Gastroesophageal sphincter (tissue), 4 donors: ENCODE results near the gene PRDM15. TPM values are rescaled to one million over a fixed set of nuclear protein-coding genes. Genes with fewer than 3 reads are reported as not detected.

Source experiments
- ATAC-seq: fragments of 150-250 bp; one replicate; pipeline ENCODE4 v1.9.1; 2016; ENCODE audit warnings: mild to moderate bottlenecking, moderate library complexity
- H3K27ac ChIP-seq, 4 donors: fragments of 200-600 bp; sonication (generic) in 3 of 4; 1 replicate in 3 of 4; 2 replicates in 1 of 4; pipeline ENCODE4 v1.5.1; 2016 to 2019
- H3K27me3 ChIP-seq: fragments of 200-600 bp; sonication (generic); one replicate; pipeline ENCODE4 v1.5.1; 2019
- H3K36me3 ChIP-seq, 2 donors: fragments of 200-600 bp; sonication (generic); one replicate each; pipeline ENCODE4 v1.5.1; 2019; ENCODE audit warnings: control low read depth in 1 of 2
- H3K4me1 ChIP-seq, 3 donors: fragments of 200-600 bp; sonication (generic); 1 replicate in 2 of 3; 2 replicates in 1 of 3; pipeline ENCODE4 v1.5.1; 2016 to 2019; ENCODE audit warnings: control low read depth in 2 of 3
- H3K4me3 ChIP-seq, 2 donors: fragments of 200-600 bp; sonication (generic); one replicate each; pipeline ENCODE4 v1.5.1; 2019; ENCODE audit warnings: mild to moderate bottlenecking in 1 of 2, moderate library complexity in 1 of 2
- H3K9me3 ChIP-seq, 3 donors: fragments of 200-600 bp; sonication (generic); one replicate each; pipeline ENCODE4 v1.5.1; 2017 to 2019; ENCODE audit warnings: control low read depth in 2 of 3
- EP300 ChIP-seq: sonication (generic); formaldehyde crosslinking; IDR thresholded peaks from one replicate; pipeline ENCODE4 v1.6.1; 2017; ENCODE audit warnings: antibody characterized with exemption, mild to moderate bottlenecking
- POLR2A ChIP-seq, 2 donors: fragments of 450-650 bp; IDR thresholded peaks; one replicate each; pipeline ENCODE4 v1.6.1; 2017; ENCODE audit warnings: antibody characterized with exemption in 2 of 2, mild to moderate bottlenecking in 2 of 2, moderate library complexity in 1 of 2
- POLR2AphosphoS5 ChIP-seq: sonication (generic); formaldehyde crosslinking; IDR thresholded peaks from one replicate; pipeline ENCODE4 v1.6.1; 2017; ENCODE audit warnings: antibody characterized with exemption
- WGBS, 2 donors: methylation state at CpG; one replicate each; pipeline ENCODE4 v1.1.5; 2018; ENCODE audit warnings: low coverage in 1 of 2; 5-methylcytosine and 5-hydroxymethylcytosine counted together
- total RNA-seq, 4 donors: library from RNA; depleted of rRNA; stranded (reverse); fragments of >200 nt; gene quantifications; one replicate each; pipeline ENCODE4 v1.1.0, GENCODE V29; 2016
- TF ChIP-seq, protein P1 (sequence below), 4 experiments: fragments of 200-600 bp in 2 of 4; fragments of 450-650 bp in 2 of 4; sonication (generic) in 1 of 4; IDR thresholded peaks; one replicate each; pipeline ENCODE4 v1.5.1; 2017 to 2019; ENCODE audit warnings: antibody characterized with exemption in 4 of 4, mild to moderate bottlenecking in 2 of 4, moderate library complexity in 2 of 4

Gene PRDM15
- total RNA-seq, 4 donors from 2014 or later, result 2.9 to 8.2 (median 7.2) TPM

- Histone ChIP-seq H3K27me3 (no peaks in the 10 kb centered on the region), H3K9me3 (no peaks in the 10 kb centered on the region), H3K4me1 (peaks cover 0 to 6% (median 0%) of the 10 kb centered on the region in 3 donors), H3K27ac (no peak overlapping the region), H3K4me3 (no peak overlapping the region), H3K36me3 (peaks cover 0 to 89% of the 10 kb centered on the region in 2 donors)
- WGBS, 2 donors, result 91% methylated on average over 3 of the region's 17 CpGs; no CpG with 5 or more reads in 1 of the 2 donors
- TF ChIP-seq, protein P1, sequence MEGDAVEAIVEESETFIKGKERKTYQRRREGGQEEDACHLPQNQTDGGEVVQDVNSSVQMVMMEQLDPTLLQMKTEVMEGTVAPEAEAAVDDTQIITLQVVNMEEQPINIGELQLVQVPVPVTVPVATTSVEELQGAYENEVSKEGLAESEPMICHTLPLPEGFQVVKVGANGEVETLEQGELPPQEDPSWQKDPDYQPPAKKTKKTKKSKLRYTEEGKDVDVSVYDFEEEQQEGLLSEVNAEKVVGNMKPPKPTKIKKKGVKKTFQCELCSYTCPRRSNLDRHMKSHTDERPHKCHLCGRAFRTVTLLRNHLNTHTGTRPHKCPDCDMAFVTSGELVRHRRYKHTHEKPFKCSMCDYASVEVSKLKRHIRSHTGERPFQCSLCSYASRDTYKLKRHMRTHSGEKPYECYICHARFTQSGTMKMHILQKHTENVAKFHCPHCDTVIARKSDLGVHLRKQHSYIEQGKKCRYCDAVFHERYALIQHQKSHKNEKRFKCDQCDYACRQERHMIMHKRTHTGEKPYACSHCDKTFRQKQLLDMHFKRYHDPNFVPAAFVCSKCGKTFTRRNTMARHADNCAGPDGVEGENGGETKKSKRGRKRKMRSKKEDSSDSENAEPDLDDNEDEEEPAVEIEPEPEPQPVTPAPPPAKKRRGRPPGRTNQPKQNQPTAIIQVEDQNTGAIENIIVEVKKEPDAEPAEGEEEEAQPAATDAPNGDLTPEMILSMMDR (IDR thresholded peaks at IDR 0.05), result no peak
- TF ChIP-seq POLR2AphosphoS5 (no peak), EP300 (no peak), POLR2A (IDR thresholded peaks at IDR 0.05) (no peak)
- no peak for ATAC-seq
These were observed 19.9 kb upstream of the PRDM15 start for GRCh38 chr21:41898998-41899397.

- Histone ChIP-seq H3K4me1 (peaks cover 0 to 6% (median 0%) of the 10 kb centered on the region in 3 donors), H3K9me3 (no peaks in the 10 kb centered on the region), H3K36me3 (peaks cover 0 to 80% of the 10 kb centered on the region in 2 donors), H3K27ac (no peak overlapping the region), H3K4me3 (no peak overlapping the region), H3K27me3 (no peaks in the 10 kb centered on the region)
- WGBS, 2 donors, result 100% methylated on average over 2 of the region's 8 CpGs; no CpG with 5 or more reads in 1 of the 2 donors
- no peak for ATAC-seq
- TF ChIP-seq EP300 (no peak), POLR2A (IDR thresholded peaks at IDR 0.05) (no peak), POLR2AphosphoS5 (no peak)
- TF ChIP-seq, protein P1 (IDR thresholded peaks at IDR 0.05), result no peak
These were observed 18.6 kb upstream of the PRDM15 start for GRCh38 chr21:41897700-41898099.

- TF ChIP-seq, protein P1 (IDR thresholded peaks at IDR 0.05), result no peak
- Histone ChIP-seq H3K9me3 (no peaks in the 10 kb centered on the region), H3K27ac (no peak overlapping the region), H3K27me3 (no peaks in the 10 kb centered on the region), H3K4me1 (peaks cover 0 to 6% (median 0%) of the 10 kb centered on the region in 3 donors), H3K36me3 (peaks cover 0 to 80% of the 10 kb centered on the region in 2 donors), H3K4me3 (no peak overlapping the region)
- 75 to 83% methylated on average over 8 of the region's 11 CpGs for WGBS, 2 donors
- no peak for ATAC-seq
These were observed 18.0 kb upstream of the PRDM15 start for GRCh38 chr21:41897047-41897669.

DNA sequence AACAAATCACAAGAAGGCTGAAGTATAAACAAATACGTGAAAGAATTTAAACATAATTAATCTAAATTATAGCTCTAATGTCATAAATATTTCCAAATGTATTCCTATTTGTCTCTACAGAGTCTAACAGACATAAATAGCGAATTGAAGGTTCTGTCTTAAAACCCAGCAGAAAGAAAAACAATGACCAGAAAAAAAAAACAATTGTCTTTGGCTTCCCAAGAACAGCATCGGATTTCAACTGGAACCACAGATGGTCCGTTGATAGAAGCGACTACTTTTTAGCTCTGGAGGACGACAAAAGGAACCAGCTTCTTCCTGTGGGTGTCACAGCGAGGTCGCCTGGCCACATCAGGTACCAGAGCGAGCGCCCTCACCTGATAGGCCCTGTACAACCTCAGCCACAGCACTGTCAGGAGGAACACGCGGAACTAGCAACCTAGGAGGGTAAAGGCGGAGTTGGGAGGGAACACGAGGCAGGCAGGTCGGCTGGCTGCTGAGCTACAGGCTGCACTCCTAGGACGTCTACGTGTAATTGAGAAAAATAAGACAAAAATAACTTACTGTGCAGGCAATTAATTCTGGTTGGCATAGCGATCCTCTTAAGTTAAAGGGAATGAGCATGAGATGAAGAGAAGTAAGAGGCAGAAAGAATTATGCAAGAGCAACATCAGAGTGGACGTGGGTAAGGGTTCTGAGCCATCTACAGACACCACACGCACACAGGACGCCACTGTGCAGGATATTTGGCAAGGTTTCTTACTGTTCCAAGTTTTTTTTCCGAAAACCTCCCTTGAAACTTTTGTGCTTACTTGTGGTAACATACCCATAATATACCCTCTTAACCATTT lies 16.7 kb upstream of the PRDM15 start:
- H3K4me1 ChIP-seq, result peaks cover 0 to 6% (median 0%) of the 10 kb centered on the region in 3 donors
- TF ChIP-seq POLR2AphosphoS5, result no peak
- H3K27ac ChIP-seq, result no peak overlapping the region
- peaks cover 0 to 80% of the 10 kb centered on the region in 2 donors for H3K36me3 ChIP-seq
- H3K4me3 ChIP-seq, result no peak overlapping the region
- ATAC-seq, result no peak
- H3K27me3 ChIP-seq, result no peaks in the 10 kb centered on the region
- H3K9me3 ChIP-seq, result no peaks in the 10 kb centered on the region
- 62 to 63% methylated on average over 8 to 19 of the region's 22 CpGs for WGBS, 2 donors

- H3K4me1 ChIP-seq, result peaks cover 0 to 6% (median 0%) of the 10 kb centered on the region in 3 donors
- no peaks in the 10 kb centered on the region for H3K27me3 ChIP-seq
- peaks cover 0 to 76% of the 10 kb centered on the region in 2 donors for H3K36me3 ChIP-seq
- H3K27ac ChIP-seq, result no peak overlapping the region
- no peaks in the 10 kb centered on the region for H3K9me3 ChIP-seq
- TF ChIP-seq POLR2AphosphoS5 (no peak), EP300 (no peak), POLR2A (IDR thresholded peaks at IDR 0.05) (no peak)
- TF ChIP-seq, protein P1 (IDR thresholded peaks at IDR 0.05), result no peak
- ATAC-seq, result no peak
- 80 to 100% methylated on average over 1 to 8 of the region's 13 CpGs for WGBS, 2 donors
- H3K4me3 ChIP-seq, result no peak overlapping the region
These were observed 15.9 kb upstream of the PRDM15 start for GRCh38 chr21:41894922-41895557.
